HPDE6-E6E7 (cell line): ENCODE results near the gene PDPN.
A peak's percentile ranks its signal among the peaks of the same experiment; 100 is the strongest.

ENCODE experiments used
- DNase-seq: peaks from one replicate; pipeline ENCODE4 v3.0.0; 2011; ENCODE audit warnings: missing footprints; ENCODE audit errors: extremely low spot score

PDPN gene

DNA sequence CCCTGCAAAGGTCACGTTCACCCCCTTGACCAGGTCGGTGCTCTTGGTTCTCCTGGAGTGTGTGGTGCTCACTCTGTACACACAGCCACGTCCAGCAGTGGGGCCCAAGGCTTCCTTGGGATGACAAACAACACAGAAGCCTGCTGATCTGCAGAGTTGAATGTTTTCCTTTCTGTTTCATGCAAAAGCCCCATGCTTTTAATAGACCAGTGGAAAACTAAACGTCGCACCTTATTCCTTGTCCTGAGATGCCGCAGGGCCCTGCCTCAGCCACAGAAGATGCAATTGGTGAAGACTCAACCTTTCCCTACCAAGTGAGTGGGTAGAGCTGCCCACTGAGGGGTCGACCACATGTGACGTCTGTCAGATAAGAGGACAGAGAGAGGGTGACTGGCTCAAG lies 5.8 kb upstream of the PDPN start:
- DNase-seq: no peak

DNA sequence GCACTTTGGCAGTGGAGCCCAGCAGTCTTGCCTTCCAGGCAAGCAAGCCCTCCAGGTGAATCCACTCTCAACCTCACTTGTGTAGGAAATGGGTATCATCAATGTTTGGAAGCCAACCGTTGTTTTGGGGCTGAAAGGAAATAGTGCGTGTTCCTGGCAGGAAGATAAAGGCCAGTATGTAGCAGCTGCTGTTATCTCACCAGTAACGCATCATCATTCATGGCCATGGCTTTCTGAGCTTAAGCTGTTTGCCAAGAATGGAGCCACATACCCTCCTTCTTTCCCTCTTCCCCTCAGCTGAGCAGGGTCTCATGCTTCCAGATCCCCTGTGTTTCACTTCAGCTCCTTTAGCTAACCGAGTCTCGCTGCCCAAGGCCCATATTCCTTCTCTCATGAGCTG lies 2.2 kb upstream of the PDPN start:
- DNase-seq: no peak

DNA sequence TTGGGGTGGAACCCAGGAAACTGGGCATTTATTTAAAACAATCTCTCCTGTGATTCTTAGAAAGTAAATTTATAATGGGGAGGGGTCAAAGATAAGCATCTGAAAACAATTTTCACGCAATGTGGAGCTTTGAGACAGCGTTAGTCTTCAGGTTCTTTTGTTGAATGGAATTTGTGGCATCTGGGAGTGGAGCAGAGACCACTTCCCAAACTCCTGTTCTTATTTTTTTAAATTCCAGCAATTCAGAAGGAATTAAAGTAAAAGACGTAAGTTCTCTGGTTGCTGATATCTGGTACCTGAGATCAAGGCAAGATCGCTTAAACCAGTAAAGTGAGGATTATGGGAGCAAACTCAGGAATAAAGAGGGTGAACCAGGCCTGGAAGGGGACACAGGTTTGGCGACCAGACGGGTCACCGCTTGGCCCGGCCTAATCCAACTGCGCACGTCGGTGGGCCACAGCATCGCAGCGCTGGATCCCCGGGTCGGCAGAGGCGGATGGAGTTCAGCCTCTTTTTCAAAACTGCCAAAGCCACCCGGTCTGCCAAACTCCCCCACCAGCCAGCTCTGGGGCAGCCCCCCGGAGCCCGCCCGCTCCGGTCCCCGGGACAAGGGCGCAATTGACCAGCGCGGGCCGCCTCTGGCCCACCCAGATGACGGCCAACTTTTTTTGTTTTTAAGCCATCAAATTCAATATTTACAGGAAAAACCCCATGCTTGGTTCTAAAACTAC lies 754 bp upstream of the PDPN start:
- no peak for DNase-seq

DNA sequence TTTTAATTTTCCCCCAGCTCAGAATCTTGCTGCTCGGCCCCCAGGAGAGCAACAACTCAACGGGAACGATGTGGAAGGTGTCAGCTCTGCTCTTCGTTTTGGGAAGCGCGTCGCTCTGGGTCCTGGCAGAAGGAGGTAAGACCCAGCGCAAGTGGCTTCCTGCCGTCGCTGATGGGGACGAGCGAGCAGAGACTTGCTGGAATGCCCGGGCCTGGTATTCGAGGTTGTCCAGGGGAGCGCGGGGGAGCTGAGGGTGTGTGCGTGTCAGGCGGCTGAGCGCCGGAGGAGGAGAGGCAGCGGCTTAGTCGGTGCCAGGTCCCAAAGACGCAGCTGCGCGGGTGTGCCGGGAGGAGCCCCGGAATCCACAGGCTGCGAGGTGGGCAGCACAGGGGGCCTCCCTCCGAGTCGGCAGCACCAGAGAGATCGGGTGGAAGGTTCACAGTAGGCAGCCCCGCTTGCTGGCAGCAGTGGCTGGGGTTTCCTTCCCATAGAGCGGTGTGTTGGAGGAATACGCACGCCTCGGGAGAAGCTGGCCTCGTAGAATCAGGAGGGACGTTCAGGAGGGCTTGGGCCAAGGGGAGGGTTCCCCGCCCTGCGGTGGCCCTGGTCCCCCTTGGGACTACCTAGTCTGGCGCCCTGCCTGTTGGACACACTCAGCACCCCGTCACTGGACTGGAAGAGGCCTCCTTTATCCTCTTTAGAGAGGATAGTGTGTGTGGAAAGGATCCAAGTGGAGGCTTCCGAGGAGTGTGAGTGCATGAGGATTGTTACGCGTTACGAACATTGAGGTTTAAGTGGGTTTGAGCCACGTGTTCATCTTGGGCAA lies 547 bp downstream of the PDPN start:
- peak; percentile 58 for DNase-seq

DNA sequence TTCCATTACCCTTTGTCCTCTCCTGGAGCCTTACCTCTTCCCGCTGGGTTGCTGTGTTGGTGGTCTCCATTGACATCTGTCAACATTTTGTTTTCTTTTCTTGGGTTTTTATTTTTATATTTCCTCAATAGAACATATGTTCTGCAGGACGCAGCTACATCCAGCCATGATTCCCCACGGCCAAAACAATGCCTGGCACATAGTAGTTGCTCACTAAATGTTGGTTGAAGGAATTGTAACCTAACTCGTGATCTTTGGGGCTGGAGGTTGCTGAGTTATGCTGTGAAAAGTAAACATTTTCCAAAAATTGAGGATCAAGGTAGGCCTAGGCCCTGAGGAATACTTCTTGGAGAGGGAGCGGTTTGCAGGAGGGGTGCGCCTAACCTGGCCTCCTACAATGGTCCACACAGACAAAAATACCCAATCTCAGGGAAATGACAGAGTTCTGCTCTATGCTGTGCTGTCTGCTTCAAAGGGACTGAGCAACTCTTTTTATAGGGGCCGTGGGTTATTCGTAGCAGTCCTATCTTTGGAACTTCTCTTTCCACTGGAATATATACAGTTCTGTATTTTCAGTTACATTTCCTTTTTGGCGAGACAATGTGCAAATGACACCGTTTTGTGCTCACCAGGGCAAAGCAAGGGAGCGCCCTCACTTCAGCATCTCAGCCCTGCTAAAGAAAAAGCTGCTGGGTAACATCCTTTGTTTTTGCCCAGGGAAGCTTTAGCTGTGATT lies 1.4 kb downstream of the PDPN start:
- DNase-seq: no peak

DNA sequence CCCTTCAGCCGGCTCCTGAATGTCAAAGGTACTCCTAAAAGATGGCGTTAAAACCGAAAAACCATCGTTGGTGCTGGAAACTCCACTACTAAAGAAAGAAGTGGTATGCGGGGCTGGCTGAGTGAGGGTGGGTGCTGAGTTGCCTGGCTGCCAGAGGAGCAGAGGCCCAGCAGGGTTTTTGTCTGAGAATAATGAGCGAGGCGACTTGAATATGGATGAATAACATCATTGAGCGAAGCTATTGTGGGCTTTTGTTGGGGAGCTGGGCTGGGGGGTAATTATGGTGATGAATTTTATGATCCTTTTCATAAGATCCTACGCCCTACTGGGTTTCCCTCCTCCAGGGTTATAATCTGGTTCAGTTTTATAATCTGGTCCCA lies 2.0 kb downstream of the PDPN start:
- DNase-seq: no peak

DNA sequence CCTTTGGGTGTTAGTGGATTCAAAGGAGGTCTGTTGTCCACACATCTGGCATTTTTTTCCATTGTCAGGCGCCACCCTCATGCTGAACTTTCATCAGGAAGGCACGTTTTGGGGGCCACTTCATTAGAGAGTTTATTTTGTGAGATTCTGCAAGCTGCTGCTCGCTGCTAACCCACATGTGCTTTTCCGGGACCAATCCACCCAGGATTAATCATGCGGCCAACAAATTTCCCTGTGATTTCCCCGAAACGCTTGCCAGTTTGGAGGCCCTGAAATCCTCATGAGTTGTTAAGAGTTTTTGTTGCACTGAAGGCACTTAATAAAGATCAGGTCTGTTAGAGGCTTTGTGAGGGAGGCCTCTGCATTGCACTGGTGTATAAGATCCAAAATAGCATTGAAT lies 2.4 kb downstream of the PDPN start:
- no peak for DNase-seq

DNA sequence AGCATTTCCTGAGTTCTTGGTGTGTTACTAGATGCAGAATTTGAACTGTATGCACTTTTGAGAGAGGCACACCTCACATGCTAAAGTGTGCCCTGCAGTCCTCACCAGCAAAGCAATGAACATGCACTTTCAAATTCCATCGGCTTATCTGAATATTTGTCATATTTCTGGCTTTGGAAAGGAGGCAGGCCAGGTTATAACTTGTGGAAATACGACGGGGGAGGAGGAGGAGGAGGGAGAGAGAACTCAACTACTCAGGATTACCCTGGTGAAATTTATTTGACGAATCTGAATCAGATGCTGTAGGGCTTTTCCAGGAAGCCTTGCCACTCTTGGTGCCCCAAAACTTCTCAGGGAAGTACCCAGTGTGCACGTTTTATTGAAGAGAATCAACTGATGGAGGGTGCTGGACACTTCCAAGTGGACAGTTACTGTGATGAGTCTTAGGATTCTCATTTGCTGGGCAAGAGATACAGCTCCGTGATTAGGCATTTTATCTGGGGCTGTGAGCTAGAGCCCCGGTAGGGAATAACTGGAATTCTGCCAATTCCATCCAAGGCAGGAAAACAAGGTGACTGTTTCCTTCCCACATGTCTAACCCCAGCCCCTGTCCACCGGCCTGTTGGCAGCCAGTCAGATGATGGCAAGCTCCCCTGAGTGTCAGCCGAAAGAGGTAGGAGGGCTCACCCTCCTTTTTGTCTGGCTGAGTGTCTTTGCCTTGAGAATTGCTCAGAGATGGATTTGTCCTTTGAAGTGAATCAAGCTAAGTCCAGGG lies 3.8 kb downstream of the PDPN start:
- DNase-seq: peak; percentile 28

DNA sequence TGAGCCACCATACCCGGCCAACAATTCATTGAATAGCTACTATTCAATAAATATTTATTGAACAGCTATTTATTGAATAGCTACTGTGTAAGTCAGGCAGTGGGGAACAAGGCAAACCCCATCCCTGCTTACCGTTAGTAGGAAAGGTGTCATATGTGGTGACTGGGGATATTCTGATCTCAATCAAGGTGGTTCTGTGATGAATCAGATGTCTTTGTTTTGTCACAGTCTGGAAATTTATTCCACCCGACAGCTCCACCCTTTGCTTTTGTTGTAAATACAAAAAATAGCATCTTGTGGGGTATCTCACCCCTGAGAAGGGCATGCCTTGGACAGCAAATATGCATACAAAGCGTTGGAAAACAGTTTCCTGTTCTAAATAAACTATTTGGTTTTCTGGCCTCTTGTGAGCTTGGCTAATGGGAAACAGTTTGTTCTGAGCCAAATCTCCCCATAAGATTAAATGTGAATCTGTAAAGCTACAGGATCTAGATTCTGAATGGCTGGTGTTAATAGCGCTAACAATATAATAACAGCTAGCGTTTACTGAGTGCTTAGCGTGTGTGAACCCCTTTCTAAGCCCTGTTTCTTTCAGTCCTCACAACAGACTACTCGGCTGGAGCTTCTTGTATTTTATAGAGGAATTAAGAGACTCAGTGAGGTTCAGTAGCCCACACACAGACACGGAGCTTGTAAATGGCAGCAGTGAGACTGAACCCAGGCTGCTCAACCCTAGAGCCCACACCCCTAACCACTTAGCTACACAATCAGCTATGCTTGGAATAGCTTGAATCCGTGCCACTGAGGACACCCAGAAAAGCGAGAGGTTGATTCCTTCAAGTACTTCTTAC lies 5.5 kb downstream of the PDPN start:
- no peak for DNase-seq

DNA sequence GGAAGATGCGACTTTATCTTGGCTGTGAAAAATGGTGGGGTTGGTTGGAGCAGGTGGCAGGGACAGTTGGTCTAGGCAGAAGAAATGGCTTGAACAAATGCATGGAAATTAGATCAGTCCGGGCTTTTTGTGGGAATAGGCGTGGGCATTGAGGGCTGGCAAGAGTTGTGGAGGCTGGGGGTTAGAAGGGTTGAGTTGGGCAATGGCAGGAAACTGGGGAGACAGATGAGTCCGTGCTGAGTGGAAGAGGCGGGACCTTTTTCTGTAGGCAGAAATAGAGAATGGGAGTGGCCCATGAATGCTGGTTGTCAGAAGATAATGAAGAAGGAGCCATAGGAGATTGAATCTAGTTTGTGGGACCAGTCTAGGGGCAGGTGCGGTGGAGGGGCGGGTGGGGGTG lies 6.9 kb downstream of the PDPN start:
- no peak for DNase-seq

DNA sequence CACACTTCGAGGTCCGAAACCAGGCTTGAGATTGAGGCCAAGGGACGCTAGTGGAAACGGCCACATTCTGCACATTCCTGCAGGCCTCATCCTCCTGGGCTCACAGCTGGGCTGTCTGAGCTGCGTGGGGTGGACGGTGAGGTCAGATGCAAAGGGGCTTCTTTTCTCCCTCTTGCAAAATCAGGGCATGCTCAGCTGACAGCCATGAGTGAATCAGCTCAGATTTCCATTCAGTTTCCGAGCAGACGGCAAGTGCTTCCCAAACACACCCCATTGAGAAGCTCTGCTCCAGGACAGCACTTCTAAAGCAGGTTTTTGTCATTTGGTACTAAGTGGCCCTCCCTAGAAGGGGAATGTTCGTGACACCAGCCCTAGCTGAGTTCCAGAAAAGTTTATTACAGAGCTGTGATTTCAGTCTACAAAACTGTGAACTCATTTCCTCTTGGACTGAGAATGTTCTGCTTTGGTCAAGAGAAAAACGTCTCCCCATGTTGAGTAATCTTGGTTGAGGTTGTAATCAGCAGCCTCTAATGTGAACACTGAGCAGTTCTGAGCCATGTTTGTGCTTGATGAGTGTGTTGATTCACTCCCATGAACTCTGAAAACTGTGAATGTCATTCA lies 10.0 kb downstream of the PDPN start:
- DNase-seq: no peak

DNA sequence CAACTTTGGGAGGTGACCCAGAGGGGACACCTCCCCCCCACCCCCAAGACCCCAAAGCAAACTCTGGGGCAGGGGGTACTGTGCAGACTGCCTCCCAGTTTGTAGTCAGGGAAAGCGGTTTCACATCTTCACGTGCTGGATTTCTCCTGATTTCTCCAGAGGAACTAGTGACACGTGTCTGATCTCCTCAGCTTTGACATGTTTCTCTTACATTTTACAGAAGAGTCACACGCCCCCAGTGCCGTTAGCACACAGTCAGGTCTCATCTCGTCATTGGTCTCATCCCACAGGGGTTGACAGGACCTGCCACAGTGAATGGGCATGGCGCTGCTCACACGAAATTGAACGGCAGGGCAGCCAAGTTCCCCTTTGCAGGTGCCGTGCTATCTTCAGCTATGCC lies 11.8 kb downstream of the PDPN start:
- no peak for DNase-seq

DNA sequence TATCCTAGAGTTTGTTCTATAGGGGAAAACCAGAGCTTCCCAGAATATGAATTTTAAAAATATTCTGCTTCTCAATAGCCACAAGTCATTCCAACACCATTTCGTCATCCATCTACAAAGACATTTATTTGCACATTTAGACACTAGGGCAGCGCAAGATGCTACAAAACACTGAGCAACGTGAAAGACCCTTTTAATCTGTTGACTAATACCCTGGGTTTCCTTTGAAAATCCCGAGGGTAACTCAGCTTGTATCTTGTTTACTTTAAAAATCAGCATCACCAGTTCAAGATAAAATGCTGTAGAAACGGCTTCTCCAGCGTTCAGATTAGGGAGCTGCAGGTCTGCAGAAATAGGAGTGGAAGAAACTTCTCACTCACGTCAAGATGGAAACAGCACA lies 13.5 kb downstream of the PDPN start:
- no peak for DNase-seq

DNA sequence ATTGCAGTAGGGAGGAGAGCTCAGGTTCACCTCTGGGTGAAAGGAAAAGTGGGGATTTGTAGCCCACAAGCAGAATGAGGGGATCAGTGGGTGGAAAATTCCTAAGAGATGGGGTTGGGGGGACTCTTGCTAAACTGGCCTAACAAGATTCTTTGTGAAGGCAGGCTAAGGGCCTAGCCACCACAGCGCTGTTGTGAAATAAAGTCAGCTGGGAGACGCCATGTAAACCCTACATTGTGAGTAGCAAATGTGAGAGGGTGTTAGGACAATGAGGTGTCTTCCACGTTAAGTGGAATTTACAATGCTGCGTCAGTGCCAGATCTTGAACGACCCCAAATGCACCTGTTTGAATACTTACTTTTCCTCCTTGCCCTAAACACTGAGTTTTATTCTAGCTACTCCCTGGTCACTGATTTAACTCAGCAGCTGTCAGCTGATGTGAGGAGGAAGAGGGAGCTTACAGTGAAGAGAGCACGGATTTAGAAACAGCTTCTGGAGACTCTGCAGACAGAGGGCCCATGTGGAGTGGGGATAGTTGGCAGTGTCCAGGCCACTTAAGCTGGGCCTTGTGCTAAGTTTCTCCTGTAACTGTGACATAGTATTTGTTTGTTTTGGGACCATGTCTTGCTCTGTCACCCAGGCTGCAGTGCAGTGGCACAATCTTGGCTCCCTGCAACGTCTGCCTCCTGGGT lies 17.3 kb downstream of the PDPN start:
- no peak for DNase-seq

DNA sequence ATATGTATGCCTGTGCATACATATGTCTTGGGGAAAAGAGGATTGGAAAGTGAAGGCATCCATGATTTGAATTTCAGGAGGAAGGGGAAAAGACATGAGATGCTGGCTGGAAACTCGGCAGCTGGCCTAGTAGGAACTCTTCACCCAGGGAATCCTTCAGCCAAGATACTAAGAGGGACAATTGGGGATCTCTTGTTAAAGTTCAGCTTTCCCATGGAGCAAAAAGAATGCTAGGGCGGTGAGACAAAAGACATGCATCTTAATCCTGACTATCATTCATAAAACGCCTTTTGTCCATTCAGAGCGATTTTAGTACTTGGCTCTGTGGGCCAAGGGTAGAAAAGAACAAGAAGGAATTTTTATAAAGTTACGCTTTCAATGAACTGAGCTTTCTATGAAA lies 20.5 kb downstream of the PDPN start:
- no peak for DNase-seq

DNA sequence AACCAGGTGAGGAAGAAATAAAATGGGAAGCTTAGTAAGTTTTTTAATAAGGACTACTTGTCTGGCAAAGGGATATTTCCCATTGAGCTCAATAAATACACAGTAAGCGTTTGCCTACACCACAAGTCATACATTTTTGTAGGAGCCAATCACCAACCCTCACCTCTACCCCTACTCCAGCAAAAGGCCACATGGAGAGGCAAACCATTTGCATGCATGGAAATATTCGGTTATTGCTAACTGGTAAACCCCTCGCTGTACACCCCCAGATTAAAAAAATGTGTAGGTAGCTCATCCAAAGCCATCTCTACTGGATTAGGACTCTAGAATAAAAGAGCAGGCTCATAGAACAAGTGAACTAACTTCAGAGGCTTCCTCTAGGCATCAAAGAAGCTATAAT lies 21.1 kb downstream of the PDPN start:
- no peak for DNase-seq

DNA sequence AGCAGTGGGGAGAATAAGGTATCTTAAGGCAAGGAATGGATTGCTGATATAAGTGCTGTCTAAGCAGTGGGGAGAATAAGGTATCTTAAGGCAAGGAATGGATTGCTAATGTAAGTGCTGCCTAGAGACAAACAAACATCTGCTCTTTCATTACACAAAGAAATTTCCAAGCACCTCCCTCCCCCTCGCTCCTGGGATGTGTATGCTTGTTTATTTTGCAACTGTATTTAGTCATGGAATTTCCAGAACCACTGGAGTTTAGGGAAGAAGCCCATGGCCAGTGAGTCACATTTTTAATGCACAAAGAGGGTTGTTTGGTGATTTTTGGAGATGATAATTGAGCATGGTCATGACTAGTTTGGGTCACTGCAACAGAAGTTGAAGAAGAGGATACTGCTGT lies 21.5 kb downstream of the PDPN start:
- no peak for DNase-seq

DNA sequence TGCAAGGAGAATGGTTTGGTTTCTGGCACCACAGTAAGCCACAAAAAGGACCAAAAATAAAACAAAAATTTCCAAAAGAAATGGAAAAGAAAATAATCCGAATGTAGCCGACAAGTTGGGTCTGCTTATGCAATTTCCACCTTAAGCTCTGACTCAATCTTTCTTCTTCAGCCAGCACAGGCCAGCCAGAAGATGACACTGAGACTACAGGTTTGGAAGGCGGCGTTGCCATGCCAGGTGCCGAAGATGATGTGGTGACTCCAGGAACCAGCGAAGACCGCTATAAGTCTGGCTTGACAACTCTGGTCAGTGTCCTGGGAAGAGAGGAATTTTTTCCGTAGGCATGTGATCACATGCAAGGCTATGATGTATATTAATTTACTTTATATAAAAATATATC lies 23.4 kb downstream of the PDPN start:
- no peak for DNase-seq

DNA sequence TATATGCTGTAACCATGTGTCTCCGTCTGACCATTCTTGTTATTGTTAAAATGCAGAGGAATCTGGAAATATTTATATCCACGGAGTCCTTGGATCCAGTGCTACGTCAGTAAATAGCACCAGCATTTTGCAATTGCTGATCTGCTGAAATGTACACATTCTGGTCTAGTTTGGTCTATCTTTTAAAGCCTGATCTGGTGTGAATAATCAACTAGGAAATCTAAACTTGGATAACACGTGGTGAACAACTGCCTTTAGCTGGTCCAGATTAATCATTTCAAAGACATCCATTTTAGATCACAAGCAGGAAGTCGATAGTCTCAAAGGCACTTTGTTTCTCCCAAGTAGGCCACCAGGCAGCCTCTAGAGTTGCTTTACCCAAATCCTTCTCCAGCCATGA lies 32.6 kb downstream of the PDPN start:
- DNase-seq: no peak

DNA sequence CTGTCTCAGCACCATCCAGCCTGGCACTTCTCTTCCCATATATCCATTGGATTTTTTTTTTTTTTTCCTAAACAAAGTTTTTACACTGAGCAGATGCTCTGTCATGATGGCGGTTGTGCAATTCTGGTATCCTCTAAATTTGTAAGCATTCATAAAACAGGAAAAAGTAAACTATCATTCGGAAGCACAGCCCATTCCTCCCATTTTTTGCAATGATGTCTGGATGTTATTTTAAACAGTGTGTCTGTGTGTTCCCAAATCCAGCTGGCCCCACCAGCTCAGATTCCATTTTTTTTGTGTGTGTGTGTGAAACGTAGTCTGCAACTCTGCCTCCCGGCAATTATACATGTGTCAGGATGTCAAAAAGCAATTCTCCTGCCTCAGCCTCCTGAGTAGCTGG lies 33.5 kb downstream of the PDPN start:
- no peak for DNase-seq
